T-helper 2 cell treated with Interferon-gamma antibody and Interleukin-4, amounts not matched to agents 5 μg/mL and 100 μg/mL, for 36 hours (primary cell): ENCODE measurements around the gene SHBG.

ENCODE experiments used
- DNase-seq: peaks from one replicate; pipeline ENCODE4 v3.0.0; 2021; ENCODE audit warnings: low spot score
- H3K27ac Mint-ChIP-seq: one replicate; pipeline ENCODE4 v1.8.0; 2021; ENCODE audit warnings: mild to moderate bottlenecking, mixed read lengths
- H3K27me3 Mint-ChIP-seq: one replicate; pipeline ENCODE4 v1.8.0; 2021; ENCODE audit warnings: low read depth, mixed read lengths
- H3K36me3 Mint-ChIP-seq: one replicate; pipeline ENCODE4 v1.8.0; 2021; ENCODE audit warnings: low read depth, mixed read lengths
- H3K4me1 Mint-ChIP-seq: one replicate; pipeline ENCODE4 v1.8.0; 2021; ENCODE audit warnings: low read depth, mixed read lengths
- H3K4me3 Mint-ChIP-seq: one replicate; pipeline ENCODE4 v1.8.0; 2022; ENCODE audit warnings: mild to moderate bottlenecking, moderate library complexity, mixed read lengths
- H3K9me3 Mint-ChIP-seq: one replicate; pipeline ENCODE4 v1.8.0; 2021; ENCODE audit warnings: mixed read lengths

The SHBG gene

DNA sequence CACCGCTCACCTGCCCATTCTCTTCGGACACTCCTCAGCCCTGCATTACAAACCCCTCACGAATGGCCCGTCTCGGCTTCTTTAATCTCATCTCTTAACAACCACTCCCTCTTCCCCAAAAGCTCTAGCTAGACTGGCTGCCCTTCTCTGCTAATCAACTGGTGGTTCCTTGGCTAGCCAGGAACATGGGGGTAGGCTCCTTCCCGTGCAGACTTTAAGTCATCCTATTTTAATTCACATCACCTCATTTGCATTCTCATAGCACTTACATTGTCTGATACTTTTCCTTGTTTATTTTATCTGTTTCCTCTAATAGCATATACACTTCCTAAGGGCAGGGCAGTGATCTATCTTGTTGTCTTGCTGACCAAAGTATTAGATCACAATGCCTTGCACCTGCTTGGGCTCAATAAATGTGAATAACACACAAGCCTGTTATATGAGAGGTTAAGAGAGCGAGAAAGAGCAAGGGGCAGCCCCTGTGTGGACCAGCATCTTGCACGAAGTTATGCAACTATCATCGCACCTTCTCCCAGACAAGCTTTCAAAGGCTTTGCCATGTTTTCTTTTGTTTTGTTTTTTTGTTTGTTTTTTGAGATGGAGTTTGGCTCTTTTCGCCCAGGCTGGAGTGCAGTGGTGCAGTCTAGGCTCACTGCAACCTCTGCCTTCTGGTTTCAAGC lies 47.6 kb downstream of the SHBG start:
- Mint-ChIP-seq H3K27ac (no peak overlapping the region), H3K27me3 (no peaks in the 10 kb centered on the region), H3K4me3 (no peak overlapping the region), H3K36me3 (peaks cover 44% of the 10 kb centered on the region), H3K4me1 (no peaks in the 10 kb centered on the region), H3K9me3 (peaks cover 12% of the 10 kb centered on the region)
- DNase-seq: no peak
